HT-29 (cell line): ENCODE results near the gene SLC29A4. TPM values are rescaled to one million over a fixed set of nuclear protein-coding genes. Genes with fewer than 3 reads are reported as not detected.
A peak's percentile ranks its signal among the peaks of the same experiment; 100 is the strongest.
"Not testable (repeated sequence)": the region's sequence is repeated elsewhere in the genome, so short reads cannot be mapped to it uniquely, and the experiment has no call there.

Experiments used
- DNase-seq: peaks from one replicate; pipeline ENCODE4 v3.0.0-alpha.2; 2015; ENCODE audit warnings: low spot score
- total RNA-seq: library from RNA; depleted of rRNA; stranded (reverse); fragments of >200 nt; shearing (Covaris generic); gene quantifications from 2 replicates; pipeline ENCODE4 v1.2.3, GENCODE V29; 2014

SLC29A4 gene
- total RNA-seq, 1 experiment from 2014 or later = 7.1 TPM

- not testable (repeated sequence) for DNase-seq
Observed at GRCh38 chr7:5273831-5274405, 8.8 kb upstream of the SLC29A4 start.

DNA sequence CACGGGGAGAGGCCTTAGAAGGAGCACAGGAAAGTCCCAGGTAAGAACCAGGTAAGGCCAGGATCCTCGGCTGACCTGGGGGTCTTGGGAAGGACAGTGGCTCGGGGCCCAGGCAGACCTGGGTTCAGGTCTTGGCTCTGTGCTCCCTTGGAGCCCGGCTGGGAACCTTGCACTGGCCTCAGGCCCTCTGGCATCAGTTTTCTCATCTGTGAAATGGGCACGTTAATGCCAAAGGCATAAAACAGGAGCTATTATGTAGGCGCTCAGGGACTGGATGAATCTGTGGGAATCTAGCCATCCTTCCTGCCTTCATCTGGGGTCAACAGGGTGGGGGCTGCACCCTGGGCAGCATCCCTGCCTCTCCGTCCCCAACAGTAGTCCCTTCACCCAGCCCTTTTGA lies 8.3 kb upstream of the SLC29A4 start:
- no peak for DNase-seq

- not testable (repeated sequence) for DNase-seq
Observed at GRCh38 chr7:5274985-5275431, 7.7 kb upstream of the SLC29A4 start.

DNA sequence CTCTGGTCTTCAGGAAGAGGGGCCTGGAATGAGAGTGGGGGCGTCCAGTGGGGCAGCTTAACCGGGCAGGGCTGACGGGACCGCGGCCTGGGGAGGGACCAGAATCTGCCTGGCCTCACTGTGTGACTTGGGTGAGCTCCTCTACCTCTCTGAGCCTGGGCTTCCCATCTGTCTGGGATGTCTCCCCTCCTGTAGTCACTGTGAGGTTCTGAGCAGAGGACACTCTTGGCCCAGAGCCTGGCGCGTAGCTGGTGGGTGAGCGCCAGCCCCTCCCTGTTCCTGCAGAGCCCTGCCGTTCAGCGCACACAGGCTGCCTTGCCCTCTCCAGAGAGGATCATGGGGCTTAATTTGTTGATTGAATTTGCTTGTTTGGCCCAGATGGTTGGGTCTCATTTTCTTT lies 7.2 kb upstream of the SLC29A4 start:
- not testable (repeated sequence) for DNase-seq

GRCh38 chr7:5276123-5276522 lies 6.6 kb upstream of the SLC29A4 start:
- not testable (repeated sequence) for DNase-seq

DNA sequence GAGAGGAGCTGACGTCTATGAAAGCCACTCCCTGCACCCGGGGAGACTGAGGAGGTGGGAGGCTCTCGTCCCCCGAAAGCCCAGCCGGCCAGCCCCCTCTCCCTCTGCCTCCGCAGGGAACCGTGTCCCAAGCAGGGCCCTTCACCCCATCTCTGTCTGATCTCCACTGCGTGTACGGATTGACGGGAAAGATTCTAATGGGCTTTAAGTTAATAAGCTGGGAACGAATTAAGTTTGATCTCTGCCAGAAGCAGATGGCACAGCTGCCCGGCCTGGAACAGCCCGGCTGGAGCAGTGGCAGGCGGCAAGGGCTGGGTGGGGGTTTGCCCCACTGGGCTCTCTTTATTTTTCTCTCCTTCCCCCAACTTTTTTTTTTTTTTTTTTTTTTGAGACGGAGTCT lies 6.1 kb upstream of the SLC29A4 start:
- no peak for DNase-seq

DNA sequence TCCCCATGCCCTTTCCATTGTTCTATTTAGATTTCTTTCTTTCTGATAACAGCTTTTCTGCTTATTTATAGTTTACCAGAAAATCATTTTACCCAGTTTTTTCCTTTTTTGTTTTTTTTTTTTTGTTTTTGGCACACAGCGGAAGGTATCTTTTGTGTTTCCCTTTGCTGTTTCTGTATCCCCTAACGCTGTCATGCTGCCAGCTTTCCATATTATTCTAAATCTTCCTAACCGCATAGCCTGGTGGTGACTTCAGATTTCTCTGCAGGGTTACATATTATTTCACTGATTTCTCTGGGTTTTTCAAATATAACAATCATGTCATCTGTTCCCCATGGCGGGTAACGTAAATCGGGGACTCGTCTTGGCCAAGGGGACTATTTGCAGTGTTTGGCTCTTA lies 4.0 kb upstream of the SLC29A4 start:
- no peak for DNase-seq

GRCh38 chr7:5279734-5280133 lies 3.0 kb upstream of the SLC29A4 start:
- DNase-seq = no peak

DNA sequence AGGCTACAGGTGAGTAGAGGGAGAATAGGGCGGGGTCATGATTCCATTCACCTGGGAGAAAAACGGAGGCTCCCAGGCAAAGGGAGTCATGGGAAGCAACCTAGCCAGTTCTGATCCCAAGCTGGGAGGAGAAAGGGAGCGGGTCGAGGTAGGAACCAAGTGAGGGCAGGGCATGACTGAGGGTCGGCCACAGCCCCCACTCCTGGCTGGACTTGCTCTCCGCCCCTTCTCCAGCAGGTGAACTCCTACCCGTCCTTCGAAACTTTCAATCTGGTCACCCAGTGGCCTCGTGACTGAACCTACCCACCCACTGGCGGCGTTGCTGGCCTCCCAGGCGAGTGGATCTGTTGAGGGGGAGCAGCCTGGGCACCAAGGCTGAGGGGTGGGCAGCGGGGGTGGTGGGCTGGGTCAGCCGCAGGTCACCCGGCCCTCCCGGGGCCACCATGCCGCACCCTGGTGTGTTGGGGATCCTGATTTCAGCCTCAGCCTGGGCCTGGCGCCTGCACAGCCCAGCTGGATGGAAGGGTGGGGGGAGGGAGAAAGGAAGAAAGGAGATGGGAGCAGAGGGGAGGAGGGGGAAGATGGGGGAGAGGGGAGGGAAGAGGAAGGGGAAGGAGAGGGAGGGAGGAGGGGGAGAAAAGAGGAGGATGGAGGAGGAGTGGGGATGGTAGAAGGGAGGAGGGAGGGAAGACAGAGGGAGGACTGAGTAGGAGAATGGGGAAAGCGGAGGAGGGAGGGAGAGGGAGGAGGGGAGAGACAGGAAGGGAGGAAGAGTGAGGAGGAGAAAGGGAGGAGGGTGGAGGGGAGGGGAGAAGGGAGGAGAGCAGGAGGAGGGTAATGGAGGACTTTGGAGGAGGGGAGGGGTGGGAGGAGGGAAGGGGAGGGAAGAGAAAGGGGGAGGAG lies 894 bp upstream of the SLC29A4 start:
- DNase-seq = not testable (repeated sequence)

- DNase-seq = no peak
Observed at GRCh38 chr7:5283421-5284303, 919 bp downstream of the SLC29A4 start.

DNA sequence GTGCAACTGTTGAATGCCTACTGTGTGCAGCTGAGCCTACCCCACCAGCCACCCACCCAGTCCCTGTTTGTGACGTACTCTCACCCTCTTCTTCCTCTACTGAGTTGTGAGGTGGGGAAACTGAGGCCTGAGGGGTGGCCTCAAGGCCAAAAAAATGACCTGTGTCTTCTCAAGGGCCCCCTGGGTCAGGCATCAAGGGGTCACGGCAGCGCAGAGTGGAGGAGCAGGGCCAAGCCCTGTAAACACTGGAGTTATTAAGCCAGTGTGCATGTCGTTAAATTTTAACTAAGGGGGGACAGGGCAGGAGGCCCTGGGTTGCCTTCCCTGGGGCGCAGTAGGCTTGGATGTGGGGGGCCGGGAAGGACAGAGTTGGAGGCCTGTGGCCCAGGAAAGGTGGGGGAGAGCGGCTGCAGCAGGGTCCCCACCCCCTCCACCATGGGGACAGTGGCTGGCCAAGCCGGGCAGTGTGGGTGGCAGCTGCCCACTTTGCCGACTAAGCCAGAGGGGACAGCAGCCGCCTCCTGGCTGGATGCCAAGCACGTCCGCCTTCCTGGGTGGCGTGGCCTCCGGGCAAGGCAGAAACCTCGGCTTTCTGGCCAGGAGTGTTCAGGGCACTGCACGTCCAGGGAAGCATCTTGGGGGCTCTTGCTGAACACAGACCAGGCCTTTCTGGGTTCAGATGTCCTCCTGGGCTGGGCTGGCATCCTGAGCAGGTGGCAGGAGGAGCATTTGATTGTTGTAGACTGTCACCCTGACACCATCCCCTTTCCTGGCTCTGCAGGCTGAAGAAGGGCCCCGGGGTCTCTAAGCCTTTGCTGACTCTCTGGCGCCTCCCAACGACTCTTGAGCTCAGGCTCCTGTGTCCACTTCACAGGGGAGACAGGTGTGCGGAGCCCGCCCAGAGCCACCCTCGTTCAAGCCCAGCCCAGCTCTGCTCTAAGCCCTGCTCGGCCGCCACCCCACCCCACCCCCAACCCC lies 1.9 kb downstream of the SLC29A4 start:
- peak; percentile 94 for DNase-seq

- no peak for DNase-seq
Observed at GRCh38 chr7:5286933-5287332, 4.2 kb downstream of the SLC29A4 start.

DNA sequence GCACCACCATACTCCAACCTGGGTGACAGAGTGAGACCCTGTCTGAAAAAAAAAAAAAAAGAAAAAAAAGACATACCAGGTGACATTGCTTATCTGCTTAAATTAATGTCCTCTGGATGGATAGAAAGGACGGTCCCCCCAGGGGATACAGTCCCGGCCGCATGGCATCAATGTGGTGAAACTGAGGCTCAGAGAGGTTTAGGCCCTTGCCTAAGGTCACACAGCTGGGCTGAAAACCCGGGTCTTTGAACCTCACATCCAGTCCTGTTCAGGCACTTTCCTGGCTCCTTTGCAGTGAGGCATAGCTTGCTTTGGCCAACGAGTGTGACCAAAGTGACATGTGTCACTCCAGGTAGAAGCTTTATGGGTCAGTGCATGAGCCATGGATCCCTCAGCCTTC lies 4.6 kb downstream of the SLC29A4 start:
- DNase-seq = not testable (repeated sequence)

DNA sequence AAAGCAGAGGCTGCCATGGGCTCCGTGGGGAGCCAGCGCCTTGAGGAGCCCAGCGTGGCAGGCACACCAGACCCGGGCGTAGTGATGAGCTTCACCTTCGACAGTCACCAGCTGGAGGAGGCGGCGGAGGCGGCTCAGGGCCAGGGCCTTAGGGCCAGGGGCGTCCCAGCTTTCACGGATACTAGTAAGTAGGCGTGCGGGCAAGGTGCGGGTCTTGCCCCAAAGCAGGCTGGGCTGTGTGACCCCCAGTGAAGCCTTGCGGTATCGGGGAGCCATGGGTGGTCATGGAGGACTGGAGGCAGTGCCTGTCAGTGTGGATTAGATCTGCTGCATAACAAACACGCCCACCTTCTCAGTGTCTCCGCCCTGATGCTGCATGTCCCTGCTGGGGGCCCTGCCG lies 5.1 kb downstream of the SLC29A4 start:
- no peak for DNase-seq

DNA sequence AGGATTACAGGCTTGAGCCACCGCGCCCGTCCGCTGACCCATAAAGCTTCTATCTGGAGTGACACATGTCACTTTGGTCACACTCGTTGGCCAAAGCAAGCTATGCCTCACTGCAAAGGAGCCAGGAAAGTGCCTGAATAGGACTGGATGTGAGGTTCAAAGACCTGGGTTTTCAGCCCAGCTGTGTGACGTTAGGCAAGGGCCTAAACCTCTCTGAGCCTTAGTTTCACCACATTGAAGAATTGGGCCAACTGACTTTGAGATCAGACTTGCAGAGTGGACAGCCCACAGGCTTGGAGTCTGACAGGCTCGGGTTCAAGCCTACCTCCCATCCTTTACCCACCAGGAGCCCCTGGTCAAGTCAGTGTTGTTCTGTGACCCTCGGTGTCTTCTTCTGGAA lies 5.8 kb downstream of the SLC29A4 start:
- DNase-seq = not testable (repeated sequence)

DNA sequence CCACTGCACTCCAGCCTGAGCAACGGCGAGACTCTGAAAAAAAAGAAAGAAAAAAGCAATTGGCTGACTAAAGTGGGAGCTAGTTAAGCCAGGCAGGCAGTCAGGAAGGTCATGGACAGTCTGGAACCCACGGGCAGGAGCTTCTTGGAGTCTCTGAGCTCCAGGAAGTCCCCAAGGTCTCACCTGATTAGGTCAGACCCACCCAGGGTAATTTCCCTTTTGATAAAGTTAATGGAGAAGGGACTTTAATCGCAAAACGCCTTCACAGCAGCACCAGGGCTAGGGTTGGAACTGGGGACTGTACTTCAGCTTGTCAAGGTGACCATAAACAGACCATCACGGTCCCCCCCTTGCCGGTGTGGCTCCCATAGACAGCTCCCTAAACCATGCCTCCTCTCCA lies 6.6 kb downstream of the SLC29A4 start:
- DNase-seq = no peak

DNA sequence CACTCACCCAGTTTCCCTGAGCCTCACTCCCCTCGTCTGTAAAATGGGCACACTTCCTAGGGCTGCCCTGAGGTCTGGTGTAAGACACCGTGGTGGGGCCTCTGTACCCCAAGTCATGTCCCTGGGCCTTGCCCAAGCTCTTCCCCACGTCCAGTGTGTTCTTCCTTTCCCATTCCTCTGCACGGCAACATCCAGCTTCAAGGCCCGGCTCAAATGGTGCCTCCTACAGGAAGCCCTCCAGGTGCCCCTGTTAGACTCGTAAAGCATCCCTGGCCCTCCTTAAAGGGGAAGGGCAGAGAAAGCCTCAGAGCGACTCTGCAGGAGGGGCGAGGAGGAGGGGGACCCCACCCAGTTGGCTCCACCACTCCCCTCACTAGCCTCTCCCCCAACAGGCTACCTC lies 8.6 kb downstream of the SLC29A4 start:
- DNase-seq = no peak

- not testable (repeated sequence) for DNase-seq
Observed at GRCh38 chr7:5291711-5292335, 9.1 kb downstream of the SLC29A4 start.

DNA sequence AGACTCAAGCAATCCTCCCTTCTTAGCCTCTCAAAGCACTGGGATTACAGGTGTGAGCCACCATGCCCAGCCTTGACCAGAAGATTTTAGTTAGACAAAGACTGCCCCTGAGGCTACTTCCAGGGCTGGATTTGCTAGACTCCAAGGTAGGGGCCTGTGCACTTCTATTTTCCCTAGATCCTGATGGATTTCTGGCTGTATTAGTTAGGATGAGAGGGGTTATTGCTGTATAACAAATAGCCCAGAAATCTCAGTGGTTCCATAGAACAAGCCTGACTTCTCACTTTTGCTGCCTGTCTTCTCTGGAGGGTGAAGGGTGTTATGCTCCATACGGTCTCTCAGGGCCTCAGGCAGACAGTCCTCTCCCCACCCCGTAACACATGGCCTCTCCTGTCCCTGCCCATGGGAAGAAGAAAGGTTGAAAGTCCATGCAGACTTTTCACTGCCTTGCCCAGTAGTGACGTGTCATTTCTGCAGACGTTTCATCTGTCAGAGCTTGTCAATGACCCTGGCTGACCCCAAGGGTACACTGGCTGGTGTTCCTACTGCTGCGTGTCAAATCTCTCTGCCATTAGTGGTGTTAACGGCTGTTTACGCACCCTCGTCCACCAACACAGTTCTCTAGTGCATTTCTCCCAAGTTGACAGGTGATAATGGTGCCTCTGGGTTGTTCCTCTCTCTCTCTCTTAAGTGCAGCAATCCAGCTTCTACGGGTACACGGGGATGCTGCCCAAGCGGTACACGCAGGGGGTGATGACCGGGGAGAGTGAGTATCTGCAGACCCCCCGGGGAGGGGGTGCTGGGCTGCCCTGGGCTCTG lies 11.6 kb downstream of the SLC29A4 start:
- no peak for DNase-seq
